SH-SY5Y (cell line): Measurements from ENCODE around the gene FBXL5.

Experiments used
- GATA2 ChIP-seq: IDR thresholded peaks from 2 replicates; pipeline ENCODE4 v1.6.1; 2011; ENCODE audit warnings: mild to moderate bottlenecking, low read depth, low read length
- GATA3 ChIP-seq: IDR thresholded peaks from 2 replicates; pipeline ENCODE4 v1.6.1; 2011; ENCODE audit warnings: low read depth, mild to moderate bottlenecking, low read length, moderate library complexity

DNA sequence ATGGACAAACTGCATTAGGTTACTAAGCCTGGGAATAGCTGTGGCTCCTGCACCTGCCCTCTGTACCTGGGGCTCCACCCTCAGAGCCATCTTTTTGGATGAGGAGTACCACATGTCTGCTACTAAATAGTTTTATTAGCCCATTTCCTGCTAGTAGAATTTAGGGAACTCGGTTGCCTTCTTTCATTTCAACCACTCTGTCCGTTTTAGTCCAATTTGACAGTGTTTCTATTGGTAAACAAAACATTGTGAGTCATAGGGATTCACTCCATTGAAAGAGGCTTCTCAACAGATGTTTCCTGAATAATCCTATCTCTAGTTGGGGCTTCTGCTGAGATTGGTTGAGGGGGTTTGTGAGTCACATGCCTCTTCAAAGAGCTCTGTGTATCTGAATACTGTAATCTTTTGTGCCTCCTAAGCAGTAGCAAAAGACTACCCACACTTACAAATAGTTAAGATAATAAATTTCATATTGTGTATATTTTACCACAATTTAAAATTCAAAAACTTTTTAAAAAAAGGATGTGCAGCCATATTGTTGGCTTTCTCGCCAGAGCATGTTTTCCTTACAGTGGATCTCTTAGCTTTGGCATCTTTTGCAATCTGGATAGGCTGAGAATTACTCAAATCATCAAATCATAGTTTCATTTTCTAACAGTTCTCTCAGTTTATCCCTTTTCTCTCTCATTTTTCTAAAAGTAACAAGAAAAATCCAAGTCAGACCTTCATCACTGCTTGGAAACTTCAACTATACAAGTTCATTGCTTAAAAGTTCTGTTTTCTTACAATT is 36.4 kb upstream of the FBXL5 start:
- no peak for TF ChIP-seq GATA3
- no peak for TF ChIP-seq GATA2
